Smooth muscle cell of the brain vasculature (primary cell): ENCODE measurements around the gene CTDP1.

Experiments
- DNase-seq: peaks from one replicate; pipeline ENCODE4 v3.0.0-alpha.2; 2012; ENCODE audit warnings: low read depth, low spot score

The CTDP1 gene

GRCh38 chr18:79679552-79680099 is at the start of gene CTDP1:
Gene CTDP1 (plus strand): TSS chr18:79679803. CDS start chr18:79679948, 145 bp downstream.
- DNase-seq, result peak; percentile 88

GRCh38 chr18:79630281-79631095 is 49.1 kb upstream of the CTDP1 start:
- no peak for DNase-seq

GRCh38 chr18:79631096-79631507 is 48.5 kb upstream of the CTDP1 start:
- DNase-seq, result no peak

- DNase-seq, result no peak
Observed at GRCh38 chr18:79631761-79632446, 47.7 kb upstream of the CTDP1 start.

- no peak for DNase-seq
Observed at GRCh38 chr18:79632765-79633164, 46.8 kb upstream of the CTDP1 start.

GRCh38 chr18:79634186-79634585 is 45.4 kb upstream of the CTDP1 start:
- DNase-seq, result no peak

- DNase-seq, result no peak
Observed at GRCh38 chr18:79634593-79635426, 44.8 kb upstream of the CTDP1 start.

GRCh38 chr18:79635427-79635726 is 44.2 kb upstream of the CTDP1 start:
- DNase-seq, result no peak

GRCh38 chr18:79637181-79637920 is 42.3 kb upstream of the CTDP1 start:
- DNase-seq, result no peak

- no peak for DNase-seq
Observed at GRCh38 chr18:79637921-79638909, 41.4 kb upstream of the CTDP1 start.

- DNase-seq, result no peak
Observed at GRCh38 chr18:79639072-79639829, 40.4 kb upstream of the CTDP1 start.

GRCh38 chr18:79640064-79640672 is 39.4 kb upstream of the CTDP1 start:
- DNase-seq, result no peak

- DNase-seq, result no peak
Observed at GRCh38 chr18:79640875-79641274, 38.7 kb upstream of the CTDP1 start.

- no peak for DNase-seq
Observed at GRCh38 chr18:79641722-79642497, 37.7 kb upstream of the CTDP1 start.

GRCh38 chr18:79642626-79643025 is 37.0 kb upstream of the CTDP1 start:
- DNase-seq, result no peak

GRCh38 chr18:79643054-79643984 is 36.3 kb upstream of the CTDP1 start:
- DNase-seq, result no peak
